ENCODE results near the gene MRPL36. TPM values are rescaled to one million over a fixed set of nuclear protein-coding genes. Genes with fewer than 3 reads are reported as not detected.

Gene MRPL36
- total RNA-seq, 1 donor from 2014 or later = 21.4 TPM

GRCh38 chr5:1751864-1752822 lies 47.5 kb downstream of the MRPL36 start:
- Histone ChIP-seq H3K9me3 (no peaks in the 10 kb centered on the region), H3K4me1 (no peaks in the 10 kb centered on the region), H3K27me3 (no peaks in the 10 kb centered on the region), H3K27ac (no peak overlapping the region), H3K36me3 (no peaks in the 10 kb centered on the region), H3K4me3 (no peak overlapping the region)
- intact Hi-C loops (cut with DNase I) = no loop called here
- no peak for TF ChIP-seq CTCF (IDR thresholded peaks at IDR 0.05)
- peak in 1 of 2 donors; percentile 5 for DNase-seq (ENCODE audit: low spot score in 2 of 2)

GRCh38 chr5:1751026-1751863 lies 48.4 kb downstream of the MRPL36 start:
- Histone ChIP-seq H3K4me3 (no peak overlapping the region), H3K27me3 (no peaks in the 10 kb centered on the region), H3K9me3 (no peaks in the 10 kb centered on the region), H3K27ac (no peak overlapping the region), H3K4me1 (no peaks in the 10 kb centered on the region), H3K36me3 (no peaks in the 10 kb centered on the region)
- intact Hi-C loops (cut with DNase I) = no loop called here
- TF ChIP-seq CTCF (IDR thresholded peaks at IDR 0.05) = no peak
- DNase-seq (ENCODE audit: low spot score in 2 of 2) = peak in 1 of 2 donors; percentile 31

GRCh38 chr5:1750469-1750868 lies 49.2 kb downstream of the MRPL36 start:
- intact Hi-C loops (cut with DNase I) = no loop called here
- Histone ChIP-seq H3K9me3 (no peaks in the 10 kb centered on the region), H3K27ac (no peak overlapping the region), H3K4me3 (no peak overlapping the region), H3K36me3 (no peaks in the 10 kb centered on the region), H3K27me3 (no peaks in the 10 kb centered on the region), H3K4me1 (no peaks in the 10 kb centered on the region)
- DNase-seq (ENCODE audit: low spot score in 2 of 2) = peak in 1 of 2 donors; percentile 40
- TF ChIP-seq CTCF (IDR thresholded peaks at IDR 0.05) = no peak

- Histone ChIP-seq H3K9me3 (no peaks in the 10 kb centered on the region), H3K4me1 (no peaks in the 10 kb centered on the region), H3K27ac (no peak overlapping the region), H3K27me3 (no peaks in the 10 kb centered on the region), H3K36me3 (no peaks in the 10 kb centered on the region), H3K4me3 (no peak overlapping the region)
- TF ChIP-seq CTCF (IDR thresholded peaks at IDR 0.05) = no peak
- intact Hi-C loops (cut with DNase I) = no loop called here
- peak in 1 of 2 donors; percentile 45 for DNase-seq (ENCODE audit: low spot score in 2 of 2)
Measured at GRCh38 chr5:1749346-1750124, 50.1 kb downstream of the MRPL36 start.

- TF ChIP-seq CTCF (IDR thresholded peaks at IDR 0.05) = no peak
- Histone ChIP-seq H3K4me3 (no peak overlapping the region), H3K9me3 (no peaks in the 10 kb centered on the region), H3K27me3 (no peaks in the 10 kb centered on the region), H3K36me3 (no peaks in the 10 kb centered on the region), H3K27ac (no peak overlapping the region), H3K4me1 (no peaks in the 10 kb centered on the region)
- peak in 1 of 2 donors; percentile 6 for DNase-seq (ENCODE audit: low spot score in 2 of 2)
- intact Hi-C loops (cut with DNase I) = no loop called here
Measured at GRCh38 chr5:1748845-1749244, 50.8 kb downstream of the MRPL36 start.

Measured in ascending aorta (tissue), 2 donors.